Activated effector memory CD4-positive, alpha-beta T cell treated with Interleukin-2 at 50 U/mL for 16 hours (primary cell): ENCODE data around the gene NUTM2G.
"Not testable (repeated sequence)": the region's sequence is repeated elsewhere in the genome, so short reads cannot be mapped to it uniquely, and the experiment has no call there.

Experiments
- DNase-seq: peaks from one replicate; pipeline ENCODE4 v3.0.0-alpha.2; 2020

NUTM2G gene

GRCh38 chr9:96928543-96928942 lies at the start of gene NUTM2G:
Gene NUTM2G (plus strand): TSS chr9:96928843. CDS start chr9:96929025, 182 bp downstream.
- not testable (repeated sequence) for DNase-seq

GRCh38 chr9:96883922-96884321 lies 44.7 kb upstream of the NUTM2G start:
- no peak for DNase-seq

GRCh38 chr9:96884443-96884842 lies 44.2 kb upstream of the NUTM2G start:
- no peak for DNase-seq

GRCh38 chr9:96885424-96885823 lies 43.2 kb upstream of the NUTM2G start:
- DNase-seq, result no peak

- DNase-seq, result no peak
Observed at GRCh38 chr9:96888591-96888990, 40.1 kb upstream of the NUTM2G start.

GRCh38 chr9:96892131-96892530 lies 36.5 kb upstream of the NUTM2G start:
- no peak for DNase-seq

GRCh38 chr9:96900010-96900409 lies 28.6 kb upstream of the NUTM2G start:
- not testable (repeated sequence) for DNase-seq

- DNase-seq, result not testable (repeated sequence)
Observed at GRCh38 chr9:96904947-96905722, 23.5 kb upstream of the NUTM2G start.

GRCh38 chr9:96908479-96908878 lies 20.2 kb upstream of the NUTM2G start:
- not testable (repeated sequence) for DNase-seq

GRCh38 chr9:96915539-96915938 lies 13.1 kb upstream of the NUTM2G start:
- not testable (repeated sequence) for DNase-seq

- not testable (repeated sequence) for DNase-seq
Observed at GRCh38 chr9:96916531-96916930, 12.1 kb upstream of the NUTM2G start.

- not testable (repeated sequence) for DNase-seq
Observed at GRCh38 chr9:96918550-96918949, 10.1 kb upstream of the NUTM2G start.

- DNase-seq, result not testable (repeated sequence)
Observed at GRCh38 chr9:96920803-96921202, 7.8 kb upstream of the NUTM2G start.

GRCh38 chr9:96925587-96925986 lies 3.1 kb upstream of the NUTM2G start:
- DNase-seq, result not testable (repeated sequence)

- not testable (repeated sequence) for DNase-seq
Observed at GRCh38 chr9:96931665-96932064, 3.0 kb downstream of the NUTM2G start.

GRCh38 chr9:96934097-96934496 lies 5.5 kb downstream of the NUTM2G start:
- DNase-seq, result not testable (repeated sequence)

GRCh38 chr9:96934706-96935105 lies 6.1 kb downstream of the NUTM2G start:
- DNase-seq, result not testable (repeated sequence)

GRCh38 chr9:96935401-96935800 lies 6.8 kb downstream of the NUTM2G start:
- not testable (repeated sequence) for DNase-seq

- not testable (repeated sequence) for DNase-seq
Observed at GRCh38 chr9:96937442-96937841, 8.8 kb downstream of the NUTM2G start.

- not testable (repeated sequence) for DNase-seq
Observed at GRCh38 chr9:96938957-96939665, 10.5 kb downstream of the NUTM2G start.

- not testable (repeated sequence) for DNase-seq
Observed at GRCh38 chr9:96940982-96941381, 12.3 kb downstream of the NUTM2G start.

- DNase-seq, result not testable (repeated sequence)
Observed at GRCh38 chr9:96941628-96942027, 13.0 kb downstream of the NUTM2G start.

- DNase-seq, result not testable (repeated sequence)
Observed at GRCh38 chr9:96942181-96942580, 13.5 kb downstream of the NUTM2G start.

GRCh38 chr9:96949346-96949745 lies 20.7 kb downstream of the NUTM2G start:
- DNase-seq, result not testable (repeated sequence)
